Heart left ventricle (tissue), 16 donors: ENCODE results near the gene OVCA2. TPM values are rescaled to one million over a fixed set of nuclear protein-coding genes. Genes with fewer than 3 reads are reported as not detected.

ENCODE experiments used
- ATAC-seq, 4 donors: fragments of 200-7000 bp; cut with Tn5 transposase; one replicate each; pipeline ENCODE4 v1.9.1; 2020 to 2022; ENCODE audit warnings: moderate library complexity in 4 of 4, mild to moderate bottlenecking in 3 of 4, moderate number of reproducible peaks in 1 of 4
- DNase-seq, 5 donors: peaks; one replicate each; pipeline ENCODE4 v3.0.0-alpha.2; 2020
- H3K27ac ChIP-seq, 12 donors: fragments of 200-600 bp; sonication (generic) in 4 of 12; one replicate each; pipeline versions ENCODE4 v1.5.0 to v1.8.0; 2016 to 2022; ENCODE audit warnings: mild to moderate bottlenecking in 2 of 12
- H3K27me3 ChIP-seq, 9 donors: fragments of 200-600 bp; sonication (generic) in 2 of 9; one replicate each; pipeline versions ENCODE4 v1.5.1 to v1.8.0; 2016 to 2022; ENCODE audit warnings: mild to moderate bottlenecking in 3 of 9
- H3K36me3 ChIP-seq, 9 donors: fragments of 200-600 bp; sonication (generic) in 2 of 9; one replicate each; pipeline versions ENCODE4 v1.5.0 to v1.8.0; 2018 to 2022; ENCODE audit warnings: mild to moderate bottlenecking in 2 of 9
- H3K4me1 ChIP-seq, 12 donors: fragments of 200-600 bp; sonication (generic) in 4 of 12; one replicate each; pipeline versions ENCODE4 v1.5.0 to v1.8.0; 2016 to 2022; ENCODE audit warnings: mild to moderate bottlenecking in 3 of 12
- H3K4me3 ChIP-seq, 12 donors: fragments of 200-600 bp; sonication (generic) in 4 of 12; one replicate each; pipeline versions ENCODE4 v1.5.0 to v1.8.0; 2017 to 2022; ENCODE audit warnings: mild to moderate bottlenecking in 9 of 12, moderate library complexity in 4 of 12
- H3K9me3 ChIP-seq, 12 donors: fragments of 200-600 bp; sonication (generic) in 4 of 12; one replicate each; pipeline versions ENCODE4 v1.5.0 to v1.8.0; 2016 to 2022; ENCODE audit warnings: mild to moderate bottlenecking in 1 of 12
- CTCF ChIP-seq, 12 donors: fragments of 200-600 bp; sonication (generic) in 4 of 12; IDR thresholded peaks; one replicate each; pipeline versions ENCODE4 v1.5.0 to v1.8.0; 2018 to 2022; ENCODE audit warnings: antibody characterized with exemption in 12 of 12, mild to moderate bottlenecking in 5 of 12
- POLR2A ChIP-seq, 2 donors: fragments of 450-650 bp; IDR thresholded peaks; one replicate each; pipeline ENCODE4 v1.6.1; 2017; ENCODE audit warnings: antibody characterized with exemption in 2 of 2, mild to moderate bottlenecking in 2 of 2, moderate library complexity in 2 of 2
- WGBS, 4 donors: extraction: QIAGEN DNeasy Blood & Tissue Kit in 2 of 4; methylation state at CpG; one replicate each; pipeline versions ENCODE4 v1.1.5 to v1.1.7; 2013 to 2018; 5-methylcytosine and 5-hydroxymethylcytosine counted together
- intact Hi-C, 10 donors: fragments of 100-400 bp; cut with DNase I; formaldehyde crosslinking; loops; one replicate each; pipeline versions ENCODE4 v1.11.1 to v1.14.2; 2022
- polyA plus RNA-seq, 2 donors: library from polyadenylated mRNA; stranded (reverse); fragments of 200-250 nt; gene quantifications; one replicate each; pipeline ENCODE4 v1.2.3, GENCODE V29; 2013
- total RNA-seq, 9 donors: library from RNA; depleted of rRNA in 2 of 9; stranded (reverse); fragments of >200 nt in 2 of 9; fragmentation: NEBNext Ultra II Directional in 3 of 9; extraction: Animal tissue kit (Norgen Biotek cat#: 25700) in 3 of 9; gene quantifications; one replicate each; pipeline versions ENCODE4 v1.1.0 to v1.2.4, GENCODE V29; 2016 to 2023
- donor health status: ischemic (EF 13 %, LVEDD 7.1; RV severe dilation, severe dysfunction).
- donor health status: healthy with polysubstance abuse.
- donor health status: DM: no; HTN: yes; CAD: no.
- donor health status: DM: no; HTN: no; CAD: no.
- donor health status: ischemic (EF 25% LVEDD 6.9; RV normal size, moderate dysfunction).
- donor health status: ischemic (EF 25% LVEDD 5.7; RV mildly dilated, moderate dysfunction).
- donor health status: healthy.
- donor health status: DM: yes; HTN: yes; CAD: no.
- donor health status: ischemic (EF 35%, LVEDD 5.7; RV mildly dilated, moderate dysfunction).
- donor health status: nonischemic (EF 11% LVEDD 7.7; RV severe dilation, severe dysfunction).
- donor health status: DM: yes; HTN: yes; CAD: no.
- donor health status: PGD.
- donor health status: ischemic (EF 29% LVEDD 5.4; RV normal size, mild dysfunction).
- donor health status: nonischemic (EF 23%, LVEDD 6.1; RV moderate dilation, normal function).

OVCA2 gene
- total and polyA plus RNA-seq, 11 donors: 16.0 to 52.4 (median 22.0) TPM

- Histone ChIP-seq H3K4me1 (peaks cover 10 to 67% (median 39%) of the 10 kb centered on the region in 12 donors), H3K4me3 (no peak overlapping the region), H3K36me3 (peaks cover 0 to 7% (median 0%) of the 10 kb centered on the region in 9 donors), H3K27ac (no peak overlapping the region), H3K27me3 (peaks cover 0 to 47% (median 0%) of the 10 kb centered on the region in 9 donors), H3K9me3 (no peaks in the 10 kb centered on the region)
- WGBS, 4 donors: 79 to 96% (median 87%) methylated on average over 4 to 5 of the region's 5 CpGs
- intact Hi-C loops: loop anchor here in 3 of 10 donors (2.0 to 10.0 kb wide), 8 partner anchors 56 to 376 kb away; partner anchors contain the start of gene WDR81 (in 1 of the 3)
- ATAC-seq: no peak
- DNase-seq: no peak
- no peak for TF ChIP-seq CTCF (IDR thresholded peaks at IDR 0.05)
- no peak for TF ChIP-seq POLR2A (IDR thresholded peaks at IDR 0.05)
Measured at GRCh38 chr17:2028234-2028614, 13.6 kb upstream of the OVCA2 start.

GRCh38 chr17:2028737-2029136, 13.1 kb upstream of the OVCA2 start:
- intact Hi-C loops: loop anchor here in 3 of 10 donors (2.0 to 10.0 kb wide), 8 partner anchors 56 to 376 kb away; partner anchors contain the start of gene WDR81 (in 1 of the 3)
- TF ChIP-seq POLR2A (IDR thresholded peaks at IDR 0.05) (no peak), CTCF (IDR thresholded peaks at IDR 0.05) (no peak)
- no peak overlapping the region for H3K27ac ChIP-seq
- ATAC-seq (no peak), DNase-seq (no peak)
- no peaks in the 10 kb centered on the region for H3K9me3 ChIP-seq
- 44 to 52% (median 50%) methylated on average over 4 to 6 of the region's 6 CpGs for WGBS, 4 donors
- peaks cover 0 to 43% (median 0%) of the 10 kb centered on the region in 9 donors for H3K27me3 ChIP-seq
- H3K36me3 ChIP-seq: peaks cover 0 to 12% (median 5%) of the 10 kb centered on the region in 9 donors
- peaks cover 10 to 62% (median 38%) of the 10 kb centered on the region in 12 donors for H3K4me1 ChIP-seq
- no peak overlapping the region for H3K4me3 ChIP-seq

GRCh38 chr17:2029911-2030778, 11.7 kb upstream of the OVCA2 start, which contains the start of gene DPH1:
Gene DPH1 (plus strand): TSS chr17:2030153. CDS start chr17:2030170, 17 bp downstream.
- 0 to 3% (median 1%) methylated on average over 48 to 59 of the region's 59 CpGs for WGBS, 4 donors
- peaks cover 0 to 29% (median 0%) of the 10 kb centered on the region in 9 donors for H3K27me3 ChIP-seq
- H3K9me3 ChIP-seq: no peaks in the 10 kb centered on the region
- H3K4me1 ChIP-seq: peaks cover 10 to 48% (median 29%) of the 10 kb centered on the region in 12 donors
- peaks cover 0 to 14% (median 7%) of the 10 kb centered on the region in 9 donors for H3K36me3 ChIP-seq
- no peak for TF ChIP-seq CTCF (IDR thresholded peaks at IDR 0.05)
- TF ChIP-seq POLR2A (IDR thresholded peaks at IDR 0.05): peak in 1 of 2 donors; percentile 65
- ATAC-seq: peak; percentile 83 to 93 (median 88)
- peak; percentile 90 to 94 (median 92) for DNase-seq
- intact Hi-C loops: loop anchor here in 5 of 10 donors (2.0 to 10.0 kb wide), 11 partner anchors 58 to 465 kb away; partner anchors contain the start of genes PITPNA (in 1 of the 5) and WDR81 (in 1 of the 5)
- H3K4me3 ChIP-seq: peak within 1 kb of the TSS; percentile 64 to 100 (median 91)
- H3K27ac ChIP-seq: peak within 1 kb of the TSS in 10 of 12 donors; percentile 44 to 87 (median 72)

GRCh38 chr17:2030779-2031163, 11.1 kb upstream of the OVCA2 start:
- Histone ChIP-seq H3K27ac (peak overlapping the region in 5 of 12 donors; percentile 56 to 87 (median 80)), H3K36me3 (peaks cover 0 to 18% (median 11%) of the 10 kb centered on the region in 9 donors), H3K9me3 (no peaks in the 10 kb centered on the region), H3K4me1 (peaks cover 10 to 42% (median 24%) of the 10 kb centered on the region in 12 donors), H3K4me3 (peak overlapping the region; percentile 64 to 100 (median 91)), H3K27me3 (peaks cover 0 to 23% (median 0%) of the 10 kb centered on the region in 9 donors)
- whole genome bisulfite sequencing, 4 donors: 21 to 29% (median 24%) methylated on average over 10 of the region's 10 CpGs
- ATAC-seq: no peak
- peak in 1 of 5 donors; percentile 55 for DNase-seq
- intact Hi-C loops: loop anchor here in 3 of 10 donors (10.0 kb wide), 3 partner anchors 296 to 466 kb away; partner anchors contain the start of gene PITPNA (in 1 of the 3)
- TF ChIP-seq CTCF (IDR thresholded peaks at IDR 0.05) (peak in 9 of 12 donors; percentile 15 to 53 (median 36)), POLR2A (IDR thresholded peaks at IDR 0.05) (no peak)
